Adrenal gland (tissue), 12 donors: ENCODE measurements around the gene SPG7. TPM values are rescaled to one million over a fixed set of nuclear protein-coding genes. Genes with fewer than 3 reads are reported as not detected.

ENCODE experiments used
- DNase-seq, 7 donors: peaks; one replicate each; pipeline ENCODE4 v3.0.0-alpha.2; 2019 to 2020
- H3K27ac ChIP-seq, 5 donors: fragments of 200-600 bp; sonication (generic) in 4 of 5; 1 replicate in 3 of 5; 2 replicates in 2 of 5; pipeline versions ENCODE4 v1.5.1 to v1.8.0; 2016 to 2020; ENCODE audit warnings: mild to moderate bottlenecking in 1 of 5
- H3K27me3 ChIP-seq: fragments of 200-600 bp; 2 replicates; pipeline ENCODE4 v1.8.0; 2021
- H3K36me3 ChIP-seq, 2 donors: fragments of 200-600 bp; replicated peaks in 1 of 2; 1 replicate in 1 of 2; 2 replicates in 1 of 2; pipeline versions ENCODE4 v1.5.1 to v1.8.0; 2018 to 2022
- H3K4me1 ChIP-seq, 2 donors: fragments of 200-600 bp; replicated peaks in 1 of 2; 1 replicate in 1 of 2; 2 replicates in 1 of 2; pipeline versions ENCODE4 v1.5.1 to v1.8.0; 2018 to 2021
- H3K4me3 ChIP-seq, 4 donors: fragments of 200-600 bp; sonication (generic) in 3 of 4; one replicate each; pipeline ENCODE4 v1.5.1; 2016 to 2018
- H3K9me3 ChIP-seq, 3 donors: fragments of 200-600 bp; sonication (generic) in 1 of 3; replicated peaks in 1 of 3; 1 replicate in 2 of 3; 2 replicates in 1 of 3; pipeline versions ENCODE4 v1.5.1 to v1.8.0; 2016 to 2021
- POLR2A ChIP-seq, 2 donors: fragments of 450-650 bp; IDR thresholded peaks; one replicate each; pipeline ENCODE4 v1.6.1; 2017; ENCODE audit warnings: antibody characterized with exemption in 2 of 2, mild to moderate bottlenecking in 2 of 2, moderate library complexity in 1 of 2
- WGBS, 4 donors: extraction: QIAGEN DNeasy Blood & Tissue Kit in 2 of 4; methylation state at CpG; one replicate each; pipeline versions ENCODE4 v1.1.5 to v1.1.7; 2013 to 2017; 5-methylcytosine and 5-hydroxymethylcytosine counted together
- intact Hi-C, 2 donors: fragments of 100-400 bp; cut with DNase I; formaldehyde crosslinking; loops; one replicate each; pipeline versions ENCODE4 v1.14.1 to v1.15.0; 2022 to 2023
- polyA plus RNA-seq, 3 donors: library from polyadenylated mRNA; stranded (reverse); fragments of 200-250 nt in 2 of 3; fragments of 350-450 nt in 1 of 3; fragmentation: Illumina TruSeq in 1 of 3; extraction: RNeasy Lipid Tissue Mini Kit (QIAGEN cat#74804) in 1 of 3; gene quantifications; one replicate each; pipeline ENCODE4 v1.2.3, GENCODE V29; 2013 to 2014
- total RNA-seq, 9 donors: library from RNA; depleted of rRNA in 4 of 9; stranded (reverse); fragments of >200 nt in 4 of 9; fragments of 120-200 nt in 1 of 9; fragmentation: NEBNext Ultra II Directional in 1 of 9; extraction: Animal tissue kit (Norgen Biotek cat#: 25700) in 1 of 9; gene quantifications; one replicate each; pipeline versions ENCODE4 v1.1.0 to v1.2.4, GENCODE V29; 2013 to 2023
- TF ChIP-seq, protein P1 (sequence below), 6 experiments: fragments of 450-650 bp in 4 of 6; fragments of 200-600 bp in 2 of 6; sonication (generic) in 1 of 6; IDR thresholded peaks; 1 replicate in 5 of 6; 2 replicates in 1 of 6; pipeline versions ENCODE4 v1.5.1 to v1.8.0; 2016 to 2021; ENCODE audit warnings: antibody characterized with exemption in 6 of 6, mild to moderate bottlenecking in 2 of 6, moderate library complexity in 1 of 6
- donor health status: healthy with polysubstance abuse.
- donor health status: Bipolar disorder and iron deficiency.
- donor health status: DM: yes; HTN: yes; CAD: no.
- donor health status: DM: no; HTN: no; CAD: no.
- donor health status: DM: no; HTN: no; CAD: no.
- donor health status: DM: yes; HTN: yes; CAD: no.

The SPG7 gene
- total and polyA plus RNA-seq, 12 donors: 57.1 to 250 (median 142) TPM

- Histone ChIP-seq H3K4me3 (peak overlapping the region in 2 of 4 donors; percentile 65 to 78), H3K27me3 (no peaks in the 10 kb centered on the region), H3K4me1 (peaks cover 30 to 56% of the 10 kb centered on the region in 2 donors), H3K27ac (peak overlapping the region in 2 of 5 donors; percentile 94 to 95), H3K36me3 (peaks cover 0 to 38% of the 10 kb centered on the region in 2 donors), H3K9me3 (no peaks in the 10 kb centered on the region)
- WGBS, 4 donors: 54 to 65% (median 57%) methylated on average over 21 to 23 of the region's 23 CpGs
- TF ChIP-seq POLR2A (IDR thresholded peaks at IDR 0.05): no peak
- TF ChIP-seq, protein P1, sequence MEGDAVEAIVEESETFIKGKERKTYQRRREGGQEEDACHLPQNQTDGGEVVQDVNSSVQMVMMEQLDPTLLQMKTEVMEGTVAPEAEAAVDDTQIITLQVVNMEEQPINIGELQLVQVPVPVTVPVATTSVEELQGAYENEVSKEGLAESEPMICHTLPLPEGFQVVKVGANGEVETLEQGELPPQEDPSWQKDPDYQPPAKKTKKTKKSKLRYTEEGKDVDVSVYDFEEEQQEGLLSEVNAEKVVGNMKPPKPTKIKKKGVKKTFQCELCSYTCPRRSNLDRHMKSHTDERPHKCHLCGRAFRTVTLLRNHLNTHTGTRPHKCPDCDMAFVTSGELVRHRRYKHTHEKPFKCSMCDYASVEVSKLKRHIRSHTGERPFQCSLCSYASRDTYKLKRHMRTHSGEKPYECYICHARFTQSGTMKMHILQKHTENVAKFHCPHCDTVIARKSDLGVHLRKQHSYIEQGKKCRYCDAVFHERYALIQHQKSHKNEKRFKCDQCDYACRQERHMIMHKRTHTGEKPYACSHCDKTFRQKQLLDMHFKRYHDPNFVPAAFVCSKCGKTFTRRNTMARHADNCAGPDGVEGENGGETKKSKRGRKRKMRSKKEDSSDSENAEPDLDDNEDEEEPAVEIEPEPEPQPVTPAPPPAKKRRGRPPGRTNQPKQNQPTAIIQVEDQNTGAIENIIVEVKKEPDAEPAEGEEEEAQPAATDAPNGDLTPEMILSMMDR (IDR thresholded peaks at IDR 0.05): no peak
- no peak for DNase-seq
- intact Hi-C loops: no loop called here
These were observed 53.8 kb downstream of the SPG7 start for GRCh38 chr16:89561884-89562599.

GRCh38 chr16:89562939-89563338 lies 54.7 kb downstream of the SPG7 start:
- peaks cover 30 to 47% of the 10 kb centered on the region in 2 donors for H3K4me1 ChIP-seq
- H3K9me3 ChIP-seq: no peaks in the 10 kb centered on the region
- intact Hi-C loops: no loop called here
- no peak overlapping the region for H3K27ac ChIP-seq
- H3K27me3 ChIP-seq: no peaks in the 10 kb centered on the region
- H3K4me3 ChIP-seq: no peak overlapping the region
- 70 to 82% (median 77%) methylated on average over 12 of the region's 12 CpGs for WGBS, 4 donors
- TF ChIP-seq, protein P1 (IDR thresholded peaks at IDR 0.05): no peak
- TF ChIP-seq POLR2A (IDR thresholded peaks at IDR 0.05): no peak
- H3K36me3 ChIP-seq: peaks cover 0 to 38% of the 10 kb centered on the region in 2 donors
- no peak for DNase-seq

GRCh38 chr16:89563639-89564392 lies 55.6 kb downstream of the SPG7 start:
- no peak for TF ChIP-seq POLR2A (IDR thresholded peaks at IDR 0.05)
- TF ChIP-seq, protein P1 (IDR thresholded peaks at IDR 0.05): no peak
- intact Hi-C loops: no loop called here
- Histone ChIP-seq H3K4me1 (peaks cover 30 to 47% of the 10 kb centered on the region in 2 donors), H3K4me3 (no peak overlapping the region), H3K36me3 (peaks cover 0 to 38% of the 10 kb centered on the region in 2 donors), H3K27ac (no peak overlapping the region), H3K9me3 (no peaks in the 10 kb centered on the region), H3K27me3 (no peaks in the 10 kb centered on the region)
- DNase-seq: no peak
- 55 to 73% (median 69%) methylated on average over 5 to 12 of the region's 12 CpGs for WGBS, 4 donors

DNA sequence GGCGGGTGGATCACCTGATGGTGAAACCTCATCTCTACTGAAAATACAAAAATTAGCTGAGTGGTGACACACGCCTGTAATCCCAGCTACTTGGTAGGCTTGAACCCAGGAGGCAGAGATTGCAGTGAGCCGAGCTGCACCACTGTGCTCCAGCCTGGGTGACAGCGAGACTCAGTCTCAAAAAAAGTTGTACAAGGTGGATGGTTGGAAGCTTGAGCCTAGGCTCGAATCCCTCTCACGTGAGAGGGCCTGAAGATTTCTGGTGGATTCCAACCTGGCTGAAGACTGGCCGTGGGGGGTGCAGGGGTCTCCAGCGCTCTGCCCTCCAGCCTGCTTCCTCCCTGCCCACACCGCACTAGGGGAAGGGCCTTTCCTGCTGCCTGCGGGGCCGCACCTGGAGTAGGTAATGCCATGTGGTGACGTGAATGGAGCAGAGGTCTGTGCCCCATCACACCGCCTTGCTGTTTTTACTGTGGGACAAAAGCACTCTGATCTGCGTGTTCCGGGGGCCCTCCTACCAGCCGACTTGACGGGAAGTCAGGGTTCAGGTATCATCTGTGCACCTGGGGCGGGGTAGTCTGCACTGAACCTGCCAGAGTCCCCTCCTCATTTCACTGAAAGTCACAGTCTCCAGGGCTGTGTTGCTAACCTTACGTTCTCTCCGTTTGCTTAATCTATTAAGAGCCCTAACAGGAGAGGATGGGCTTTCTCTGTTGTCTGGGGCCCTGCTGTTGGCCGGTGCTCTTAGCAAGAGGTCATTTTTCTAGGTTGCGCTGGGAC lies 56.5 kb downstream of the SPG7 start:
- Histone ChIP-seq H3K9me3 (no peaks in the 10 kb centered on the region), H3K36me3 (peaks cover 0 to 38% of the 10 kb centered on the region in 2 donors), H3K27me3 (no peaks in the 10 kb centered on the region), H3K4me3 (no peak overlapping the region), H3K27ac (peak overlapping the region in 2 of 5 donors; percentile 5 to 50), H3K4me1 (peaks cover 28 to 44% of the 10 kb centered on the region in 2 donors)
- intact Hi-C loops: no loop called here
- TF ChIP-seq, protein P1 (IDR thresholded peaks at IDR 0.05): no peak
- TF ChIP-seq POLR2A (IDR thresholded peaks at IDR 0.05): no peak
- 62 to 72% (median 71%) methylated on average over 13 to 22 of the region's 22 CpGs for WGBS, 4 donors
- DNase-seq: no peak
